ENCODE measurements around the gene BAZ2B. TPM values are rescaled to one million over a fixed set of nuclear protein-coding genes. Genes with fewer than 3 reads are reported as not detected.
"Not testable (repeated sequence)": the region's sequence is repeated elsewhere in the genome, so short reads cannot be mapped to it uniquely, and the experiment has no call there.

BAZ2B gene
- total RNA-seq, 1 experiment from 2014 or later: 47.6 TPM

- no peak for DNase-seq (ENCODE audit: low spot score)
- H3K4me1 ChIP-seq (ENCODE audit: insufficient read depth, low read length, poor library complexity, severe bottlenecking): no peaks in the 10 kb centered on the region
- H3K9me3 ChIP-seq (ENCODE audit: low read depth, low read length, poor library complexity, severe bottlenecking): peaks cover 8% of the 10 kb centered on the region
- H3K36me3 ChIP-seq (ENCODE audit: insufficient read depth, low read length, poor library complexity, severe bottlenecking): peaks cover 4% of the 10 kb centered on the region
- intact Hi-C loops (cut with micrococcal nuclease; ENCODE audit: unreplicated experiment): no loop called here
- H3K27me3 ChIP-seq (replicated peaks; ENCODE audit: insufficient read depth, low read depth, low read length, poor library complexity): no peaks in the 10 kb centered on the region
- no peak overlapping the region for H3K4me3 ChIP-seq (ENCODE audit: low read depth, low read length, poor library complexity, severe bottlenecking)
- no peak for TF ChIP-seq EZH2 (IDR thresholded peaks at IDR 0.05; ENCODE audit: borderline replicate concordance, low read depth, low read length, poor library complexity, severe bottlenecking)
- no peak for TF ChIP-seq CTCF (conservative IDR thresholded peaks at IDR 0.05; ENCODE audit: low read depth, low read length)
- no peak overlapping the region for H3K27ac ChIP-seq (ENCODE audit: low read depth, low read length, poor library complexity, severe bottlenecking)
- no TSS peak for BruUV-seq (replicated peaks)
- POLR2A ChIA-PET (ENCODE audit: low non-redundant PET): no interaction called here
- CTCF ChIA-PET: no interaction called here
Observed at GRCh38 chr2:159538801-159539200, 77.5 kb downstream of the BAZ2B start.

GRCh38 chr2:159535261-159535660 is 81.1 kb downstream of the BAZ2B start:
- H3K9me3 ChIP-seq (ENCODE audit: low read depth, low read length, poor library complexity, severe bottlenecking); DNase-seq (ENCODE audit: low spot score); intact Hi-C loops (cut with micrococcal nuclease; ENCODE audit: unreplicated experiment); POLR2A ChIA-PET (ENCODE audit: low non-redundant PET); H3K4me3 ChIP-seq (ENCODE audit: low read depth, low read length, poor library complexity, severe bottlenecking); BruUV-seq (replicated peaks); CTCF ChIA-PET; H3K36me3 ChIP-seq (ENCODE audit: insufficient read depth, low read length, poor library complexity, severe bottlenecking); H3K4me1 ChIP-seq (ENCODE audit: insufficient read depth, low read length, poor library complexity, severe bottlenecking); H3K27ac ChIP-seq (ENCODE audit: low read depth, low read length, poor library complexity, severe bottlenecking); H3K27me3 ChIP-seq (replicated peaks; ENCODE audit: insufficient read depth, low read depth, low read length, poor library complexity): not testable (repeated sequence)

- H3K27me3 ChIP-seq (replicated peaks; ENCODE audit: insufficient read depth, low read depth, low read length, poor library complexity): no peaks in the 10 kb centered on the region
- H3K4me1 ChIP-seq (ENCODE audit: insufficient read depth, low read length, poor library complexity, severe bottlenecking): no peaks in the 10 kb centered on the region
- ChIA-PET CTCF (no interaction called here), POLR2A (ENCODE audit: low non-redundant PET) (no interaction called here)
- no peak for DNase-seq (ENCODE audit: low spot score)
- intact Hi-C loops (cut with micrococcal nuclease; ENCODE audit: unreplicated experiment): no loop called here
- H3K27ac ChIP-seq (ENCODE audit: low read depth, low read length, poor library complexity, severe bottlenecking): no peak overlapping the region
- BruUV-seq (replicated peaks): no TSS peak
- no peaks in the 10 kb centered on the region for H3K9me3 ChIP-seq (ENCODE audit: low read depth, low read length, poor library complexity, severe bottlenecking)
- TF ChIP-seq EZH2 (IDR thresholded peaks at IDR 0.05; ENCODE audit: borderline replicate concordance, low read depth, low read length, poor library complexity, severe bottlenecking): no peak
- no peak for TF ChIP-seq CTCF (conservative IDR thresholded peaks at IDR 0.05; ENCODE audit: low read depth, low read length)
- H3K36me3 ChIP-seq (ENCODE audit: insufficient read depth, low read length, poor library complexity, severe bottlenecking): no peaks in the 10 kb centered on the region
- no peak overlapping the region for H3K4me3 ChIP-seq (ENCODE audit: low read depth, low read length, poor library complexity, severe bottlenecking)
Observed at GRCh38 chr2:159531475-159531874, 84.9 kb downstream of the BAZ2B start.

GRCh38 chr2:159526433-159526832 is 89.9 kb downstream of the BAZ2B start:
- no TSS peak for BruUV-seq (replicated peaks)
- ChIA-PET POLR2A (ENCODE audit: low non-redundant PET) (no interaction called here), CTCF (no interaction called here)
- TF ChIP-seq EZH2 (IDR thresholded peaks at IDR 0.05; ENCODE audit: borderline replicate concordance, low read depth, low read length, poor library complexity, severe bottlenecking) (no peak), CTCF (conservative IDR thresholded peaks at IDR 0.05; ENCODE audit: low read depth, low read length) (no peak)
- Histone ChIP-seq H3K27me3 (replicated peaks; ENCODE audit: insufficient read depth, low read depth, low read length, poor library complexity) (no peaks in the 10 kb centered on the region), H3K4me3 (ENCODE audit: low read depth, low read length, poor library complexity, severe bottlenecking) (no peak overlapping the region), H3K4me1 (ENCODE audit: insufficient read depth, low read length, poor library complexity, severe bottlenecking) (no peaks in the 10 kb centered on the region), H3K27ac (ENCODE audit: low read depth, low read length, poor library complexity, severe bottlenecking) (no peak overlapping the region), H3K9me3 (ENCODE audit: low read depth, low read length, poor library complexity, severe bottlenecking) (no peaks in the 10 kb centered on the region), H3K36me3 (ENCODE audit: insufficient read depth, low read length, poor library complexity, severe bottlenecking) (no peaks in the 10 kb centered on the region)
- intact Hi-C loops (cut with micrococcal nuclease; ENCODE audit: unreplicated experiment): no loop called here
- DNase-seq (ENCODE audit: low spot score): no peak
